ENCODE measurements around the gene MPO. TPM values are rescaled to one million over a fixed set of nuclear protein-coding genes. Genes with fewer than 3 reads are reported as not detected.
A peak's percentile ranks its signal among the peaks of the same experiment; 100 is the strongest.

MPO gene
- polyA plus RNA-seq, 1 experiment: not detected

GRCh38 chr17:58319173-58320162 is 38.7 kb upstream of the MPO start:
- no peak overlapping the region for H3K27ac ChIP-seq (ENCODE audit: low read depth, low read length)
- H3K9me3 ChIP-seq (ENCODE audit: control insufficient read depth, insufficient read depth, low read length): no peaks in the 10 kb centered on the region
- H3K4me3 ChIP-seq (ENCODE audit: low read depth, low read length): no peak overlapping the region
- no peak for TF ChIP-seq CTCF (IDR thresholded peaks at IDR 0.05; ENCODE audit: low read depth, low read length)
- CTCF ChIA-PET: interaction anchor here (2.4 to 6.5 kb wide), 2 partner anchors 33 to 100 kb away, joined by 25 to 107 read pairs; partner anchors contain the start of genes RNF43 and SUPT4H1
- no peak for DNase-seq (ENCODE audit: low read depth, low spot score)
- POLR2A ChIA-PET: no interaction called here
- H3K27me3 ChIP-seq (ENCODE audit: control insufficient read depth, insufficient read depth, low read length): peaks cover 2% of the 10 kb centered on the region

GRCh38 chr17:58318627-58319172 is 38.0 kb upstream of the MPO start:
- Histone ChIP-seq H3K4me3 (ENCODE audit: low read depth, low read length) (no peak overlapping the region), H3K27ac (ENCODE audit: low read depth, low read length) (no peak overlapping the region), H3K27me3 (ENCODE audit: control insufficient read depth, insufficient read depth, low read length) (peaks cover 2% of the 10 kb centered on the region), H3K9me3 (ENCODE audit: control insufficient read depth, insufficient read depth, low read length) (no peaks in the 10 kb centered on the region)
- TF ChIP-seq CTCF (IDR thresholded peaks at IDR 0.05; ENCODE audit: low read depth, low read length): no peak
- POLR2A ChIA-PET: interaction anchor here (1.7 to 2.1 kb wide), 3 partner anchors 19 to 99 kb away, joined by 8 to 22 read pairs (median 13); partner anchors contain the start of genes RNF43 and SUPT4H1
- DNase-seq (ENCODE audit: low read depth, low spot score): no peak
- CTCF ChIA-PET: interaction anchor here (0.6 to 6.5 kb wide), 6 partner anchors 14 to 129 kb away, joined by 4 to 107 read pairs (median 20); partner anchors contain the start of genes RNF43 and SUPT4H1

GRCh38 chr17:58318065-58318481 is 37.3 kb upstream of the MPO start:
- no peak overlapping the region for H3K4me3 ChIP-seq (ENCODE audit: low read depth, low read length)
- ChIA-PET POLR2A (interaction anchor here (1.1 to 2.1 kb wide), 4 partner anchors 20 to 99 kb away, joined by 4 to 22 read pairs (median 10); partner anchors contain the start of genes RNF43 and SUPT4H1), CTCF (interaction anchor here (0.6 to 6.5 kb wide), 35 partner anchors 8 to 197 kb away, joined by 3 to 107 read pairs (median 5); partner anchors contain the start of genes HSF5, RNF43, SUPT4H1 and TSPOAP1)
- H3K9me3 ChIP-seq (ENCODE audit: control insufficient read depth, insufficient read depth, low read length): no peaks in the 10 kb centered on the region
- TF ChIP-seq CTCF (IDR thresholded peaks at IDR 0.05; ENCODE audit: low read depth, low read length): no peak
- DNase-seq (ENCODE audit: low read depth, low spot score): no peak
- H3K27me3 ChIP-seq (ENCODE audit: control insufficient read depth, insufficient read depth, low read length): no peaks in the 10 kb centered on the region
- no peak overlapping the region for H3K27ac ChIP-seq (ENCODE audit: low read depth, low read length)

- peak; percentile 43 for DNase-seq (ENCODE audit: low read depth, low spot score)
- H3K27me3 ChIP-seq (ENCODE audit: control insufficient read depth, insufficient read depth, low read length): no peaks in the 10 kb centered on the region
- H3K9me3 ChIP-seq (ENCODE audit: control insufficient read depth, insufficient read depth, low read length): no peaks in the 10 kb centered on the region
- CTCF ChIA-PET: interaction anchor here (0.6 to 6.5 kb wide), 37 partner anchors 8 to 1146 kb away, joined by 3 to 107 read pairs (median 5); partner anchors contain the start of genes HSF5, RNF43, SUPT4H1 and TSPOAP1
- peak; percentile 94 for TF ChIP-seq CTCF (IDR thresholded peaks at IDR 0.05; ENCODE audit: low read depth, low read length)
- POLR2A ChIA-PET: interaction anchor here (1.1 to 2.1 kb wide), 4 partner anchors 20 to 100 kb away, joined by 4 to 22 read pairs (median 10); partner anchors contain the start of genes RNF43 and SUPT4H1
- no peak overlapping the region for H3K4me3 ChIP-seq (ENCODE audit: low read depth, low read length)
- H3K27ac ChIP-seq (ENCODE audit: low read depth, low read length): no peak overlapping the region
Measured at GRCh38 chr17:58317421-58318064, 36.8 kb upstream of the MPO start.
